ENCODE measurements around the gene FYB1.
"Not testable (repeated sequence)": the region's sequence is repeated elsewhere in the genome, so short reads cannot be mapped to it uniquely, and the experiment has no call there.

FYB1 gene, protein sequence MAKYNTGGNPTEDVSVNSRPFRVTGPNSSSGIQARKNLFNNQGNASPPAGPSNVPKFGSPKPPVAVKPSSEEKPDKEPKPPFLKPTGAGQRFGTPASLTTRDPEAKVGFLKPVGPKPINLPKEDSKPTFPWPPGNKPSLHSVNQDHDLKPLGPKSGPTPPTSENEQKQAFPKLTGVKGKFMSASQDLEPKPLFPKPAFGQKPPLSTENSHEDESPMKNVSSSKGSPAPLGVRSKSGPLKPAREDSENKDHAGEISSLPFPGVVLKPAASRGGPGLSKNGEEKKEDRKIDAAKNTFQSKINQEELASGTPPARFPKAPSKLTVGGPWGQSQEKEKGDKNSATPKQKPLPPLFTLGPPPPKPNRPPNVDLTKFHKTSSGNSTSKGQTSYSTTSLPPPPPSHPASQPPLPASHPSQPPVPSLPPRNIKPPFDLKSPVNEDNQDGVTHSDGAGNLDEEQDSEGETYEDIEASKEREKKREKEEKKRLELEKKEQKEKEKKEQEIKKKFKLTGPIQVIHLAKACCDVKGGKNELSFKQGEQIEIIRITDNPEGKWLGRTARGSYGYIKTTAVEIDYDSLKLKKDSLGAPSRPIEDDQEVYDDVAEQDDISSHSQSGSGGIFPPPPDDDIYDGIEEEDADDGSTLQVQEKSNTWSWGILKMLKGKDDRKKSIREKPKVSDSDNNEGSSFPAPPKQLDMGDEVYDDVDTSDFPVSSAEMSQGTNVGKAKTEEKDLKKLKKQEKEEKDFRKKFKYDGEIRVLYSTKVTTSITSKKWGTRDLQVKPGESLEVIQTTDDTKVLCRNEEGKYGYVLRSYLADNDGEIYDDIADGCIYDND

GRCh38 chr5:39219437-39219836 lies at the start of gene FYB1:
TSS of gene FYB1 (minus strand) at chr5:39219563. CDS start at chr5:39202960, 16,603 bp downstream.
- DNase-seq (ENCODE audit: low read depth), result no peak

DNA sequence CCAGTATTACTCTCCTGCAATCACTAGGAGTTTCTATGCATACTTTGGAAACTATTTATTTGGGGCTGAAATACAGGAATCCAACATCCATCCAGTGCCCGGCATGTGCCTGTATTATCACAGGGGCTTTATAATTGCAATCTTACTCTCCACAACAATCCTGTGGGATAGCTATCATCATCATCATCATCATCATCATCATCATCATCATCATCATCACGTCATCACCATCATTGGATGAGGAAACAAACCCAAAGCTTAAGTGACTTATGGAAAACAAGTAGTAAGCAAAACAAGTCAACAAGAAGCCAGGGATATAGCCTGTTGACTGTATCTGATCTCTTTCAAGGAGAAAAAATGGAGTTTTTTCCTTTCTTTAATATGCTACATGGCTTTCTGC lies 47.8 kb upstream of the FYB1 start:
- no peak for DNase-seq (ENCODE audit: low read depth)

GRCh38 chr5:39266442-39266841 lies 47.1 kb upstream of the FYB1 start:
- DNase-seq (ENCODE audit: low read depth), result no peak

- no peak for DNase-seq (ENCODE audit: low read depth)
Observed at GRCh38 chr5:39264528-39264927, 45.2 kb upstream of the FYB1 start.

- DNase-seq (ENCODE audit: low read depth), result no peak
Observed at GRCh38 chr5:39262981-39263380, 43.6 kb upstream of the FYB1 start.

GRCh38 chr5:39260095-39260494 lies 40.7 kb upstream of the FYB1 start:
- DNase-seq (ENCODE audit: low read depth), result no peak

DNA sequence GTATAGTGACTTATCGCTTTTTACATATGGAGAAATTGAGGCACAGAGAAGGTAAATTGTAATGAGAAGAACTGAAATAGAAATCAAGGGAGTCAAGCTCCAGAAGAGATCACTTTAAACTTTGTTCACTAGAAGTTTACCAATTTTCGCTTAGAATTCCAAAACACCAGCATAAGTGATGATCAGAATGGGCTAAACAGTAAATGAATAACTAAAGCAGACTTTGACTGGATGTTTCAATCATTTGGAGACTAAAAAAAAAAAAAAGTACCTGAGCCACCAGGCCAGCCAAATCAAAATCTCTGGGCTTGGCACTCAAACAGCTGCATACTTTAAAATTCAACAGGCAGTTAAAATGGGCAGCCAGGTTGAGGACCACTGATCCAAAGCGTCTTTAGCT lies 38.2 kb upstream of the FYB1 start:
- DNase-seq (ENCODE audit: low read depth), result no peak

GRCh38 chr5:39256477-39257235 lies 37.3 kb upstream of the FYB1 start:
- DNase-seq (ENCODE audit: low read depth), result no peak

GRCh38 chr5:39255406-39255805 lies 36.0 kb upstream of the FYB1 start:
- no peak for DNase-seq (ENCODE audit: low read depth)

GRCh38 chr5:39254671-39255070 lies 35.3 kb upstream of the FYB1 start:
- DNase-seq (ENCODE audit: low read depth), result no peak

- no peak for DNase-seq (ENCODE audit: low read depth)
Observed at GRCh38 chr5:39253196-39253595, 33.8 kb upstream of the FYB1 start.

DNA sequence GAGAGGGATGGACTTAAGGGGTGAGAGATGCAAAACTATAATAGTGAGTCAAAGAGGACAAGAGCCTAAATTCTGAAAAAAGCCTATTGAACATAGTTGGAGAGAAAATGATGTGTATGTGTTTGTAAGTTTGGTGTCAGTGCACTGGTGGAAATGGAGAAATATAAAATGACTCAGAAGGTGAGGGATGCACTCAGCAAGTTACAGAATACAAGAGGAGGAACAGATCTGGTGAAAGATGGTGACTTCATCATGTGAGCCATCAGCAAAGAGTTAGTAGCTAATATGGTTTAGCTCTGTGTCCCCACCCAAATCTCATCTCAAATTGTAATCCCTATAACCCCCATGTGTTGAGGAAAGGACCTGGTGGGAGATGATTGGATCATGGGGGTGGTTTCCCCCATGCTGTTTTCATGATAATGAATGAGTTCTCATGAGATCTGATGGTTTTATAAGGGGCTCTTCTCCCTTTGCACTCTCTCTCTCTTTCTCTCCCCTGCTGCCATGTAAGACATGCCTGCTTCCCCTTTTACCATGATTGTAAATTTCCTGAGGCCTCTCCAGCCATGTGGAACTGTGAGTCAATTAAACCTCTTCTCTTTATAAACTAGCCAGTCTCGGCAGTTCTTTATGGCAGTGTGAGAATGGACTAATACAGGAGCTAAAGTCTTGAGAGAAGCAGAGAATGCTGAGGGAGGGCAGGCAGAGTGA lies 30.4 kb upstream of the FYB1 start:
- DNase-seq (ENCODE audit: low read depth), result no peak

DNA sequence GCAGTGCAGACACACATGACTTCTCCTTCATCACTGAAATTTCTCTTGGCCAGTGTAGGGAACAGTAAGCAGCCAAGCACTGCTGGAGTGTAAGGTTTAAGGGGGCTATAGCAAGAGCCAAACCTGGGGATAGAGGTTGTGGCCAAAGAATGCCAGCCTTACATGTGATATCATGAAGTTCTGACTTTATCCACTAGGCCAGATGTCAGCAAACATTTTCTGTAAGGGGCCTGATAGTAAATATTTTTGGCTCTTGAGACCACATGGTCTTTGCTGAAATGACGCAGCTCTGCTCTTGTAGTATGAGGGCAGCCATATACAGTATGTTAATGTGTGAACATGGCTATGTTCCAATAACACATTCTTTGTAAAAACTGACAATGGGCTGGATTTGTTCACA lies 29.7 kb upstream of the FYB1 start:
- no peak for DNase-seq (ENCODE audit: low read depth)

- no peak for DNase-seq (ENCODE audit: low read depth)
Observed at GRCh38 chr5:39240750-39241149, 21.4 kb upstream of the FYB1 start.

DNA sequence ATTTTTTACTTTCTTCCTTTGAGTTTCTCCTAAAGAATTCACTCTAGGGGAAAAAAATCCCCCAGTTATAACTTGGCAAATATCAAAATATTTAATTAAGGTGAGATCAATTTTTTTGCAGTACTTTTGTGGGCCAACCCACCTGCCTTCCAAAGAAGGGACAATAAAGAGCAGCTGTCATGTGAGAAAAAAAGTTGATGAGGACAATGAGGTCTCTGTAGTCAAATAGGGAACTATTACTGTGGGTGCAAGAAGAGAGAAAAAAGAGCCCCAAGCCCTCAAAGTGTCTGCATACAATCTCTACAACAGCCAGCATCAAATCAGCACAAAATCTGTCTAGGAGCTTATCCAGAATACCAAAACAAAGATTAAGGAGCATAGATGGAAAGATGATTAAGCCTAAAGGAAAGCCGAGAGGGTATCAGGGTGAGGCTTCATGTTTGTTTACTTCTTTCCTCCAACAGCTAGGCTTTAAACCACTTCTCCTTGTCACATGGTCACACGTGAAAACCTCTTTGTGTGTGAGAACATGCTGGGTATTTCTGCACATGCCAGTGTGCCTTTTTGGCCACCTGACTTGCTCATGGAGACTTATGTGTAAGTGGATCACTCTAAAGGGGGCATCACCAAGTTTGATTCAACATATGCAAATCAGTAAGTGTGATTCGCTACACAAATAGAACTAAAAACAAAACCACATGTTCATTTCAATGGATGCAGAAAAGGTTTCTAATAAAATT lies 19.2 kb upstream of the FYB1 start:
- DNase-seq (ENCODE audit: low read depth), result no peak

DNA sequence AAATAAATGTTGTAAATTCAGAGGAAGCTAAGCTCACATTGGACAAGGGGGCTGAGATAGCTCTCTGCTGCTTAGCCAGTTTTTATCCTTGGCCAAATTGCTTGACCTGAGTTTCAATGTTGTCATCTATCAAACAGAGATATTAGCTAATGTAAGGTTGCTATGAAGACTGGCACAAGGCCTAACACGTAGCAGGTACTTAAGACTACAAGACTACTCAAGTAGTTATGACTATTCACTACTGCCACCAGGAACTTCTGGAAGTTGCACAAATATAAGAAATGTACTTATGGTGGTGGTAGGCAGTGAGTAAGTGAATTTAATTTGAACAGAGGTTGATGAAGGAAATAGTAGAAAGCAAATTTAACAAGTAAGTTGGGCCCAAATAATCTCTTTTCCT lies 17.4 kb upstream of the FYB1 start:
- DNase-seq (ENCODE audit: low read depth), result no peak

GRCh38 chr5:39235648-39236047 lies 16.3 kb upstream of the FYB1 start:
- no peak for DNase-seq (ENCODE audit: low read depth)

GRCh38 chr5:39234494-39234893 lies 15.1 kb upstream of the FYB1 start:
- DNase-seq (ENCODE audit: low read depth), result not testable (repeated sequence)

GRCh38 chr5:39233783-39234182 lies 14.4 kb upstream of the FYB1 start:
- no peak for DNase-seq (ENCODE audit: low read depth)

DNA sequence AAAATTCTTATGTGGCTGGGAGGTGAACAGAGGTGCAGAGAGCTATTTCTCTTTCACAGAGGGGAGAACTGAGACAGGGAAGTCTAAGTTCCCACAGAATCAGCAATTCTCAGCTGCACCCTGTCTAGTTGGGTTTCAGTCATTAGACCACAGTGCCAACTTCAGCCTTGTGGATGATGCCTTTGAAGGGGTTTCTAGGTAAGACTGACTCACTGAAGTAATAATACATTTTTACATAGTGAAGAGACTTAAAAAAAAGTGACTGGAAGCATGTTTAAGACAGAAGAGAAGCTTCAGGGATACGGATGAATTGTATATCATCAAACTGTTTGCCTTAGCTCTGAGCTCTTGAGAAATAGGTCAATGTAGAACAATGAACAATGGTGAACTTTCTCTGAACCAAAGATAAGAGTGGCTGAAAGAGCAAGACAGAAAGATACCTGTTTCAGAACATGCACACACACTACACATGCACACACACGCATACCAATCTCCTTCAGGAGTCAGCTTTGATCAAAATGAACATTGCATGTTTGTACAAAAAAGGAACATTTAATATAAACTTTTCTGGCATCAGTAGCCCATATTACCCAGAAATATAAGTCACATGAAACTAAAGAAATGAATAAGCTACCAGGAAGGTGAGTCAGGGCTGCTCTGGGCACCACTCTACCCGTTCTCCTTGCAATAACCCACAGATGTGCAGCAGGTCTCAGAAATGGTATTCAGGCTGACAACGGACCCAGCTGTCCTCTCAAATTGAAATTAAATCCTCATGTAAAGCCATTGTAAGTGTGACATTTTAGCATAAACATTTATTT lies 12.6 kb upstream of the FYB1 start:
- no peak for DNase-seq (ENCODE audit: low read depth)

Measured in stimulated activated CD8-positive, alpha-beta memory T cell treated with anti-CD3 and anti-CD28 coated beads, Interleukin-12 subunit alpha, Interleukin-12 subunit beta, amount 100 ng/mL, for 4 hours (primary cell).